ENCODE results near the gene RHBDL2. TPM values are rescaled to one million over a fixed set of nuclear protein-coding genes. Genes with fewer than 3 reads are reported as not detected.
"Not testable (repeated sequence)": the region's sequence is repeated elsewhere in the genome, so short reads cannot be mapped to it uniquely, and the experiment has no call there.

Gene RHBDL2
- total RNA-seq, 3 donors from 2014 or later: not detected

DNA sequence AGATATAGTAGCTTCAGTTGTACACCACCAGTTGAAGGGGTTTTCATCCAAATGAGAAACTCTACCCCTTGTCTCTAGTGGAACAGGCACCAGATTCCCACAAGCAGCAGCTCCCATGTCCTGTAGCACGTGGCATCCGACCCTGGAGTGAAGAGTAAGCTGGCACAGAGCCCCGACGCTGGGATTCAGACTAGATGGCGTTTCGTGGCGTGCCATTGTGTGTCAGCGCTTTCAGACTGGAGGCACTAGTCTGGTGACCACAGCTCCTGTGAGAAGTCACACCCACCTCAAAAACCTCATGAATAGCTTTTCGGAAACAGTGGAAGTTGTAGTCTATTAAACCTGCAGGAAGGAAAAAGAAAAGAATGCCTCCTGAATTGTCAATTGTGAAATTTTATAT lies 102.3 kb downstream of the RHBDL2 start:
- H3K4me1 Mint-ChIP-seq (ENCODE audit: low read depth): peaks cover 10% of the 10 kb centered on the region
- ATAC-seq: no peak
- DNase-seq: no peak
- H3K36me3 Mint-ChIP-seq (ENCODE audit: insufficient read depth): peaks cover 33% of the 10 kb centered on the region
- no peaks in the 10 kb centered on the region for H3K27me3 Mint-ChIP-seq (ENCODE audit: low read depth)
- H3K9me3 Mint-ChIP-seq: no peaks in the 10 kb centered on the region
- no peak overlapping the region for H3K4me3 Mint-ChIP-seq

GRCh38 chr1:38836316-38836715 lies 105.3 kb downstream of the RHBDL2 start:
- H3K4me3 Mint-ChIP-seq; H3K4me1 Mint-ChIP-seq (ENCODE audit: low read depth); H3K27me3 Mint-ChIP-seq (ENCODE audit: low read depth); H3K9me3 Mint-ChIP-seq; ATAC-seq; DNase-seq: not testable (repeated sequence)
- peaks cover 18% of the 10 kb centered on the region for H3K36me3 Mint-ChIP-seq (ENCODE audit: insufficient read depth)

Other genes with a start within 250 kb of the RHBDL2 start
- 10 to 100 TPM; 12.4 to 20.2 (median 16.5) TPM for gene RRAGC, start 82.1 kb downstream of the RHBDL2 start, total RNA-seq
- 10 to 100 TPM; 38.0 to 50.3 (median 48.9) TPM for gene MYCBP, start 68.5 kb downstream of the RHBDL2 start, total RNA-seq
- gene GJA9, start 60.2 kb downstream of the RHBDL2 start, total RNA-seq: not detected
- gene AKIRIN1, start 49.4 kb upstream of the RHBDL2 start, total RNA-seq: 100 to 1,000 TPM in 1 of 3 donors, 10 to 100 TPM in 2; 89.5 to 108 (median 97.3) TPM
- 100 to 1,000 TPM; 161 to 226 (median 205) TPM for gene NDUFS5, start 84.5 kb upstream of the RHBDL2 start, total RNA-seq